Renal cortex interstitium (tissue), 11 donors: ENCODE measurements around the gene TPSB2. TPM values are rescaled to one million over a fixed set of nuclear protein-coding genes. Genes with fewer than 3 reads are reported as not detected.
"Not testable (repeated sequence)": the region's sequence is repeated elsewhere in the genome, so short reads cannot be mapped to it uniquely, and the experiment has no call there.

ENCODE experiments used
- DNase-seq, 11 donors: peaks; one replicate each; pipeline ENCODE4 v3.0.0-alpha.2; 2013; ENCODE audit warnings: low read depth in 9 of 11, low spot score in 4 of 11; ENCODE audit errors: extremely low read depth in 1 of 11
- polyA plus RNA-seq, 3 donors: library from polyadenylated mRNA; unstranded; fragments of 120-200 nt; gene quantifications; one replicate each; pipeline ENCODE4 v1.2.1, GENCODE V29; 2013; ENCODE audit not compliant: insufficient read length in 3 of 3

The TPSB2 gene
- polyA plus RNA-seq, 3 donors: 0.37 TPM; not detected in 2

DNA sequence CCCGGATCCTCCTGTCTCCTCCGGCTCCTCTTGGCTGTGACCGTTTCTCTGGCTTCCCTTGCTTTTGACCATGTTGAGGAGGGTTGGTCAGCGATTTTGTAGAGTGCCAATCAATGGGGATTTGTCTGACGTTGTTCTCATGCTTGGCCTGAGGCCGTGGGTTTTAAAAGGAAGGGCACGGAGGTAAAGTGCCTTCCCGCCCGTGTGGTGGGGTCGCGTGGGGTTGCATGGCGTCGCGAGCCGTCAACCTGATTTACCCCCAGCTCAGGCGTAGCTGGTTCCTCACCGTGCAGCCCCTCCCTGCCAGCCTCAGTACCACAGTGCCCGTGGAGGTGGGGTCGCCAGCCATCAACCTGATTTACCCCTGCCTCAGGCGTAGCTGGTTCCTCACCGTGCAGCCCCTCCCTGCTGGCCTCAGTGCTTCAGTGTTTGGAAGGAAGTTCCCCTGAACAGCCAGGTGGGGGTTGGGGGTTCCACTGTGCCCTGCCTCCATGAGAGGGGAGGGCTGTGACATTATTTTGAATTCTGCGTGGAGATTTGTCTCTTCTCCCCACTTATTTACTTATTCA, 15.6 kb upstream of the TPSB2 start:
- DNase-seq: no peak

DNA sequence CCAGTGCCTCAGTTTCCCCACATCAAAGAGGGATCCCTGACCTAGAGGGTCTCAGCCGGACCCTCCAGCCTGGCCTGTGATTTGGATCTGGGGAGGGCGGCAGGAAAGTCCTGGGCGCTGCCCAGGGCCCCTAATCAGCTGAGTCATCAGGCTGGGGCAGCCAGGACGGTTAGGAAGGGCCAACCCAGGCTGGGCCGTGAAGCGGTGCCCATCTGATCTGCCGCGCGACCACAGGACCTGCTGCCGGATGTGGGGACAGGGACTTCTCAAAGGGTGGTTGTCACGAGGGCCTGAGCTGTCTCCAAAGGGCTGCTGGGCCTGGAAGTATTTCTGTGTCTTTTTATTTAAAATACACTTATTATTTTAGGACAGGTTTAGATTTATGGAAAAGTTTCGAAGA, 14.9 kb upstream of the TPSB2 start:
- no peak for DNase-seq

DNA sequence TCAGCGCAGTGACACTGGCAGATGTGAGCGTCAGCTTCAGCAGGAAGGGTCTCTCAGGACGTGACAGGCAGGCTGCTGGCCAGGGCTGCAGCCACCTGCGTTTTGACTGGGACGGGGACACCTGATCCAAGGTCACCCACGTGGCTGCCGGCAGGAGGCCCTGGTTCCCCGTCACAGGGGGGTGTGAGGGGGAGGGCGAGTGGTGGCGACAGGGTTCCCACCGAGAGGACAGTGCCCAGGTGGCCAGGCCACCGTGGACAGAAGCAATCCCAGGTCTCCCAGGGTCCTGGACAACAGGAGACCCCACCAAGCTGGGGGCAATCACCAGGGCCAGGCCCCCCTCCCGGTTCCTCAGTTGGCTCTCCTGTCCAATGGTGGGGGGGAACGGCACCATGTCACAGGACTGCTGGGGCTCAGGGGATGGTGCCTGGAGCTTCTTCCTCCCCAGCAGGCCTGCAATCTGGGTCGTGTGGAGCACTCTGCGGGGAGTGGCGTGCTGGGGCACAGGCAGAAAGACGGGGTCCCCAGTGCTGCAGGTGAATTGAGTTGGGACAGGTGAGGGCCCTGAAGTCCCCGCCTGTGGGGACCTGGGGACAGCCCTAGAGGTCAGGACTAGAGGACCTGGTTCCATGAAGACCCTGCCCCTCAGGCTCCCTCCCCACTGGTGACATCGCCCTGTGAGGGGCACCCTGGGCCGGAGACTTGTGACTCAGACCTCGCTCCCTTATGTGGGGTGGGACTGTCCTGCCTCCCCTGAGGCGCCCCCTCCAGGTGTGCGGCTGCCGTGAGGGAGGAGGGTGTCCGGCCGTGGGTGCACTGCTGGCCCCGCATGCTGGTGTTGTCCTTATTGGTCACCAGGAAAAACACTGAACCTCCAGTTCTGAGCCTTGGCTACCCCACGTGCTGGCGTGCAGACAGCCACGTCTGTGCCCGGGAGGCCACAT, 14.2 kb upstream of the TPSB2 start:
- DNase-seq: not testable (repeated sequence)

DNA sequence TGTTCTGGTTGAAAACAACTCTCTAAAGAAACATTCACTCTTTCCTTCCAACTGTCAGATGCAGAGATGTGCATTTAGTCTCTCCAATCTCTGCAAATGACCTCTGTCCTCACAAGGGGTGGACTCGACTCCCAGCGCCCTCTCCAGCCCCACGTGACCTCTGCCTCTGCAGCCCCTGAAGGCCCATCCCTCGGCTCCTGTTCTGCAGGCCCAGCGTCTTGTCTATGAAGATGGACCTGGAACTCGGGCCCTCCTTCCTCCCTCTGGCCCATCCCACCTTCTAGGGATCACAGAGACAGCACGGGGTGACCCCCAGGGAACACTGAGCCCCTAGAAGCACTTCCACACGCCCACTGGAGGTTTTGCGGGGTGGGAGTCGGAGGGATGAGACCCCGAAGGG, 13.4 kb upstream of the TPSB2 start:
- DNase-seq: not testable (repeated sequence)

DNA sequence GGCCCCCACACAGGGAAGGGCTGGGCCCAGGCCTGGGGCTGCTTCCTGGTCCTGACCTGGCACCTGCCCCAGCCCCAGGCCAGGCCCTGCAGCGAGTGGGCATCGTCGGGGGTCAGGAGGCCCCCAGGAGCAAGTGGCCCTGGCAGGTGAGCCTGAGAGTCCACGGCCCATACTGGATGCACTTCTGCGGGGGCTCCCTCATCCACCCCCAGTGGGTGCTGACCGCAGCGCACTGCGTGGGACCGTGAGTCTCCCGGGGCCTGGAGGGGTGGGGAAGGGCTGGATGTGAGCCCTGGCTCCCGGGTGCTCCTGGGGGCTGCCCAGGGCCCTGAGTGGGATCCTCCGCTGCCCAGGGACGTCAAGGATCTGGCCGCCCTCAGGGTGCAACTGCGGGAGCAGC, 11.1 kb upstream of the TPSB2 start:
- not testable (repeated sequence) for DNase-seq

DNA sequence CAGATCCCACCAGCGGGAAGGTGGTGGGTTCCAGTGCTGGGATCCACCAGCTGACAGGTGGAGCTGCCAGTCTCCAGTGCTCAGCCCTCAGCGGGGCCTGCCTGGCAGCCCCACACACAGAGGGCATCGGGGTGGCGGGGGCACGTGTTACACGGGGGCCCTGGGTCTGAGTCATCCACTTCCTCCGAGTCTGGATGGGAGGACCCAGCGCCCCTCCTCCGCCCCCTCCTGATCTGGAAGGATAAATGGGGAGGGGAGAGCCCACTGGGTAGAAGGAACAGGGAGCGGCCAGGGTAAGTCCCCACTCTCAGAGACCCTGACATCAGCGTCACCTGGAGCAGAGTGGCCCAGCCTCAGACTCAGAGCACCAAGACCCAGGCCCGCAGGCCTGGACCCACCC, 10.5 kb upstream of the TPSB2 start, which contains the start of gene TPSAB1:
Gene TPSAB1 (plus strand): TSS at position 270 of the 400 bp plus-strand sequence. CDS start 234 bp downstream, outside the sequence.
- DNase-seq: not testable (repeated sequence)

DNA sequence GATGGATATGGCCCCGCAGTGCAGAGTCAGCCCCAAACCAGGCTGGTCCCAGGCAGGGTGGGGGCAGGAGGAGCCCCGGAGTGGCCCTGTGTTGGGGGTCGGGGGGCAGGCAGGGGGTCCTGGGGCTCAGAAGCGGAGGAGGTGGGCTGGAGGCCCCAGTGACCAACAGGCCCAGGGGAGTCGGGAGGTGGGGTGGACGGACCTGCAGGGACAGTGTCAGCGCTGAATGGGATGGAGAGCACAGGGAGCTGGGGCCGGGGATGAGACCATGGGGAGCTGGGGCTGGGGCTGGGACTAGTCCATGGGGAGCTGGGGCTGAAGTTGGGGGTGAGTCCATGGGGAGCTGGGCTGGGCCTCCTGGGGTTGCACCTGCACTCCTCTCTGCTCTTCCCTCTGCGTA, 9.6 kb upstream of the TPSB2 start:
- DNase-seq: not testable (repeated sequence)

DNA sequence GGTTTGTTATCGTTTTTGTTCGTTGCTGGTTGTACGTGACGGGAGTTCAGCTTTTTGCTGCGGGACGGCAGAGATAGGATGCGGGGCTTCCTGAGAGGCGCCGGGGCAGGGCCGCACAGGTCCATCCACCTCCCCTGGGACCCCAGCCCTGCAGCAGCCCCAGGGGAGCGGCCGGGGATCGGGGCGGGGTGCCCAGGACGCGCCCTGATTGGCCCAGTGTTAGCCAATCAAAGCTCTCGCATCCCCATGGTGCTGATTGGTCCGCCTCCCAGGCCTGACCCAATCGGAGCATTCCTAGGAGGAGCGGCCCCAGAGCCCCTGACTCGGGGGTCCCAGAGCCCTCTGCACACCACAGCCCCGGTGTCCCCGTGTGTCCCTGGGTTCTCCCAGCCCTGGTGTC, 8.9 kb upstream of the TPSB2 start:
- not testable (repeated sequence) for DNase-seq

DNA sequence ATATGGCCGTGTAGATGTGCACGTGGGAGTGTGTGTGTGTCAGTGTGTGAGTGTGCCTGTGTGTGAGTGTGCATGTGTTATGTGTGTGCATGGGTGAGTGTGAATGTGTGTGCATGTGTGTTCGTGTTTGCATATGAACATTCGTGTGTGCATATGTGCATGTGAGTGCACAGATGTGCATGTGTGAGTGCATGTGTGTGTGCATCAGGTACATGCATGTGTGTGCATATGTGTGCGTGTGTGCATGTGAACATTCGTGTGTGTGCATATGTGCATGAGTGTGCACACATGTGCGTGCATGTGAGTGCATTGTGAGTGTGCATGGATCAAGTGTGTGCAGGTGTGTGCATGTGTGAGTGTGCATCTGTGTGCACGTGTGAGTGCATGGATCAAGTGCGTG, 8.0 kb upstream of the TPSB2 start:
- no peak for DNase-seq

DNA sequence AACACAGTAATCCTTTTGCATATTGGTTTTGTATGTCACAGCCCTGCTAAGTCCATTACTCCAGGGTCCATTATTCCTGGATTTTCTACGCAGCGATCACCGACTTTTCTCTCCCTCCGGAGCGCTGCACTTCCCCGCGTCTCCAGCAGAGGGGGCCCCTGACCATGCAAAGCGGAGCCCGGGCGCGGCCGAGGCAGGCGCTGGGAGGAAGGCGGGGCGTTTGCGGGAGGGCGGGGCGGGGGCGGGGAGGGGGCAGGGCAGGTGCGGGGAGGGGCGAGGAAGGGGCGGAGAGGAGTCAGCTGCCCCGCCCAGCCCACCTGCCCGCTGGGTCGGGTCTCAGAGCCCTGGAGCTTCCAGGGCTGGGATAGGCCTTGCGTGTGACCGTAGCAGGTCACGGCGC, 6.7 kb upstream of the TPSB2 start:
- not testable (repeated sequence) for DNase-seq

DNA sequence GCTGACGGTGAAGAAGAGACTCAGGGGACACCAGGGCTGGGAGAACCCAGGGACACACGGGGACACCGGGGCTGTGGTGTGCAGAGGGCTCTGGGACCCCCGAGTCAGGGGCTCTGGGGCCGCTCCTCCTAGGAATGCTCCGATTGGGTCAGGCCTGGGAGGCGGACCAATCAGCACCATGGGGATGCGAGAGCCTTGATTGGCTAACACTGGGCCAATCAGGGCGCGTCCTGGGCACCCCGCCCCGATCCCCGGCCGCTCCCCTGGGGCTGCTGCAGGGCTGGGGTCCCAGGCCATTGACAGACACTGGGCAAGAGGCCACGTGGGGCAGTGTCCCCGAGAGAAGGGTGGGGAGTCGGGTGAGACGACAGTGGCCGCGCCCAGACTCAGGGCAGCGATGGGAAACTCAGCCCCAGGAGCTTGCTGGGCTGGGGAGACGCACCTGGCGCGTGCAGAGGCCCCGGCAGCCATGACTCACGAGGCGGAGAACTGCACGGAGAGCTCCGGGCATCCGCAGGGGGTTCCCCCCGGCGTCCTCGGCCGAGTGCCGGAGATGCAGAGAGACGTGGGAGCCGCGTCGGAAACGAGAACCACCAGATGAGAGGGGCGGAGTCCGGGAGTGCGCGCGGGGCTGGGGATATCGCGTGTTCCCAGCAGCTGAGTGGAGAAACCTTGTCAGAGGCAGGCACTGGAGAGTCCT, 2.2 kb upstream of the TPSB2 start:
- DNase-seq: not testable (repeated sequence)

DNA sequence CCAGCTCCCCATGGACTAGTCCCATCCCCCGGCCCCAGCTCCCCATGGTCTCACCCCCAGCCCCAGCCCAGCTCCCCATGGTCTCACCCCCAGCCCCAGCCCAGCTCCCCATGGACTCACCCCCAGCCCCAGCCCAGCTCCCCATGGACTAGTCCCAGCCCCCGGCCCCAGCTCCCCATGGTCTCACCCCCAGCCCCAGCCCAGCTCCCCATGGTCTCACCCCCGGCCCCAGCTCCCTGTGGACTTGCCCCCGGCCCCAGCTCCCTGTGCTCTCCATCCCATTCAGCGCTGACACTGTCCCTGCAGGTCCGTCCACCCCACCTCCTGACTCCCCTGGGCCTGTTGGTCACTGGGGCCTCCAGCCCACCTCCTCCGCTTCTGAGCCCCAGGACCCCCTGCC, 1.3 kb upstream of the TPSB2 start:
- DNase-seq: not testable (repeated sequence)

DNA sequence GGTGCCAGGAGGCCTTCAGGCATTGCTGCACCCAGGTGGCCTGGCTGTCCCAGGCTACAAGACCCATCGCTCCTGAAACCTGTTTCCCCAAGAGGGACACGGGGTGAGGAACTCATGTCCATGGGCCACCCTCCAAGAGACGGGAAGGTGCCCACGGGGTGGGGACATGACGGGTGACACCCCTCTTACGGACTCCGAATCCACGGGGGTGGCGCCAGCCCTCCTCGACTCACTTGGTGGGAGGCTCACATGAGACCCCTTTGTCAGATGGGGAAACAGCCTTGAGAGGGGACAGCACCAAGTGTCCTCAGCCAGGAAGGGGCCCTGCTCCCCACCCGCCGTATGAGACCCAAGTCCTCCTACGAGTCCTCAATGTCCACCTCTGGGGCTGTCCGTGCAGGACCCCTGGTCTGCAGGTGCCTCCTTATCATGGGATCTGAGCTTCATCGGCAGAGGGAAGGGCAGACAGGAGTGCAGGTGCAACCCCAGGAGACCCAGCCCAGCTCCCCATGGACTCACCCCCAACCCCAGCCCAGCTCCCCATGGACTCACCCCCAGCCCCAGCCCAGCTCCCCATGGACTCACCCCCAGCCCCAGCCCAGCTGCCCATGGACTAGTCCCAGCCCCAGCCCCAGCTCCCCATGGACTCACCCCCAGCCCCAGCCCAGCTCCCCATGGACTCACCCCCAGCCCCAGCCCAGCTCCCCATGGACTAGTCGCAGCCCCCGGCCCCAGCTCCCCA, 658 bp upstream of the TPSB2 start:
- not testable (repeated sequence) for DNase-seq

DNA sequence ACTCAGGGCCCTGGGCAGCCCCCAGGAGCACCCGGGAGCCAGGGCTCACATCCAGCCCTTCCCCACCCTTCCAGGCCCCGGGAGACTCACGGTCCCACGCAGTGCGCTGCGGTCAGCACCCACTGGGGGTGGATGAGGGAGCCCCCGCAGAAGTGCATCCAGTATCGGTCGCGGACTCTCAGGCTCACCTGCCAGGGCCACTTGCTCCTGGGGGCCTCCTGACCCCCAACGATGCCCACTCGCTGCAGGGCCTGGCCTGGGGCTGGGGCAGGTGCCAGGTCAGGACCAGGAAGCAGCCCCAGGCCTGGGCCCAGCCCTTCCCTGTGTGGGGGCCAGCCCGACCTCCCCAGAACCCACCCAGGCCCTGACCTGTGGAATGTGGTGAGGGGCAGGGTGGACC, 508 bp downstream of the TPSB2 start:
- not testable (repeated sequence) for DNase-seq

DNA sequence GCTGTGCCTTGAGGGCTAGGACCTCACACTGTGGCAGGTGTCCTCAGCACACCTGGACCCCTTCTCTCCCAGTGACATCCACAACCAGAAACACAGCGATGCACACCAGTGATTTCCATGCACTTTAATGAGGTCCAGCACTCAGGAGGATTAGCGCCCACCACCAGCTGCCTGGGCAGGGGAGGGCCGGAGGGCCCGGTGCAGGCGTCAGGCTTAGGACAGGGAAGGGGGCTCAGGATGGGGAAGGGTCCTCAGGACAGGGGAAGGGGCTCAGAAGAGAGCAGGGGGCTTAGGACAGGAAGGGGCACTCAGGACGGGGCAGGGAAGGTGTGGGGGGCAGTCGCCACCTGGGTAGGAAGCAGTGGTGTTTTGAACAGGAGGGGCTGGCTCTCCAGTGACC, 1.8 kb downstream of the TPSB2 start:
- not testable (repeated sequence) for DNase-seq

DNA sequence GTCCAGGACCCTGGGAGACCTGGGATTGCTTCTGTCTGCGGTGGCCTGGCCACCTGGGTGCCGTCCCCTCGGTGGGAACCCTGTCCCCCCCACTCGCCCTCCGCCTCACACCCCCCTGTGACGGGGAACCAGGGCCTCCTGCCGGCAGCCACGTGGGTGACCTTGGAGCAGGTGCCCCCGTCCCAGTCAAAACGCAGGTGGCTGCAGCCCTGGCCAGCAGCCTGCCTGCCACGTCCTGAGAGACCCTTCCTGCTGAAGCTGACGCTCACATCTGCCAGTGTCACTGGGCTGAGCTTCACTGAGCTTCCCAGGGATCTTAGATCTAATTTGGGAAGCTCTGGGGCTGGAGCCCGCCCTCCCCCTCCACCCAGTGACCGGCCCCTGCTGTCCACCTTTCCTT, 3.3 kb downstream of the TPSB2 start:
- DNase-seq: not testable (repeated sequence)

DNA sequence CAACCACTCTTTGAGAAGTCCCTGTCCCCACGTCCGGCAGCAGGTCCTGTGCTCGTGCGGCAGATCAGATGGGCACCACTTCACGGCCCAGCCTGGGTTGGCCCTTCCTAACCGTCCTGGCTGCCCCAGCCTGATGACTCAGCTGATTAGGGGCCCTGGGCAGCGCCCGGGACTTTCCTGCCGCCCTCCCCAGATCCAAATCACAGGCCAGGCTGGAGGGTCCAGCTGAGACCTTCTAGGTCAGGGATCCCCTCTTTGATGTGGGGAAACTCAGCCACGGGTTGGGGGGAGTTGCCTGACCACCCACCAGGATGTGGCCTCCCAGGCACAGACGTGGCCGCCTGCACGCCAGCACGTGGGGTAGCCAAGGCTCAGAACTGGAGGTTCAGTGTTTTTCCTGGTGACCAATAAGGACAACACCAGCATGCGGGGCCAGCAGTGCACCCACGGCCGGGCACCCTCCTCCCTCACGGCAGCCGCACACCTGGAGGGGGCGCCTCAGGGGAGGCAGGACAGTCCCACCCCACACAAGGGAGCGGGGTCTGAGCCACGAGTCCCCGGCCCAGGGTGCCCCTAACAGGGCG, 4.2 kb downstream of the TPSB2 start:
- not testable (repeated sequence) for DNase-seq

DNA sequence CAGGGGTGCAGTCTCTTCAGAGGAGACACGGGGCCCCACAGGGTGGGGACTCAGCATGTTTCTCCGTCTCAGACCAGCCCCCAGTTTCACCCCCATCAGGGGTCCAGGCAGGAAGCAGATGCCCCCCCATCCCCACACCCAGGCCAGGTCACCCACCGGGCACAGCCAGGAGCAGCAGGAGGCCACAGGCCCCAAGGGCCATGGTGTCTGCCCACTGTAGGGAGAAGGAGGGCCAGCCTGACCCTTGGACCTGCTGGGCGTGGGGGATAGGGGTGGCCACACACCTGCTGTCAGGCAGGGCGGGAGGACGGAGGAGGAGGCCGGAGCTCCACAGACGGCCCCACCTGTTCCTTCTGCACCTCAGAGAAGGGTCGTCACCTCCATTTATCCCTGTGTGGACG, 4.9 kb downstream of the TPSB2 start, which contains the start of gene TPSG1:
Gene TPSG1 (minus strand): TSS at position 218 of the 401 bp plus-strand sequence. CDS start 16 bp downstream, at position 202.
- no peak for DNase-seq

DNA sequence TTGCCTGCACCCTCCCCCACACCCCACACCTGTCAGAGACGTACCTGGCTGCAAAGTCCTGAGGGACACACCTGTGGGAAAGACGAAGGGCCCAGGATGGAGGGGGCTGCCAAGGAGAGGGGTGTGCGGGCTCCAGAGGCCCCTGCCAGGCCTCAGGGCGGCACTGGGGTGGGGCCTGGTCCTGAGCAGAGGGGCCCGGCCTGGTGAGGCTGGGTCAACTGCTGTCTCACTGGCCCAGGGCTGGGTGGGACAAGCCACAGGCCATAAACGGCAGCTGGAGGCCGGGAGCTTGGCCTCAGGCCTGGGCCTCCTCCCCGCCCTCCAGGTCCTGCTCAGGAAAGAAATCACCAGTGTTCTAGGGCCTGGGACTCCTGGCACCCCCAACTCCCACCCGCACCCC, 5.4 kb downstream of the TPSB2 start:
- no peak for DNase-seq
